NB4 (cell line): Measurements from ENCODE around the gene PGP.

Experiments used
- CTCF ChIP-seq: IDR thresholded peaks from one replicate; pipeline ENCODE4 v1.5.1; 2012; ENCODE audit warnings: low read depth, low read length
- MYC ChIP-seq: IDR thresholded peaks from 2 replicates; pipeline ENCODE4 v1.6.1; 2011; ENCODE audit warnings: low read depth, low read length
- POLR2A ChIP-seq: IDR thresholded peaks from 2 replicates; pipeline ENCODE4 v1.6.1; 2011; ENCODE audit warnings: mild to moderate bottlenecking; ENCODE audit not compliant: insufficient read length; ENCODE audit errors: extremely low read depth
- TF ChIP-seq, protein P1 (sequence below): IDR thresholded peaks from 2 replicates; pipeline ENCODE4 v1.6.1; 2011; ENCODE audit warnings: low read depth, low read length

DNA sequence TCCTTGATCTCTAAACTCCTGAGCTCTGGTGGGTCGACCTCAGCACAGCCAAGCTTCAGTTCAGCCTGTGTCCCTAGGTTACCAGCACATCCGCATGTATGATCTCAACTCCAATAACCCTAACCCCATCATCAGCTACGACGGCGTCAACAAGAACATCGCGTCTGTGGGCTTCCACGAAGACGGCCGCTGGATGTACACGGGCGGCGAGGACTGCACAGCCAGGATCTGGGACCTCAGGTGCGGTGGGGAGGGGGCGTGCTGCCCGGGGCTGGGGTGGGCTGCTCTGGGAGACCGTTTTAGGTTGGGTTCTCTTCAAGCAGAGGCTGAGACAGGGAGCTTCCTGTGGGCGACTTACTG lies 8.2 kb downstream of the PGP start:
- TF ChIP-seq MYC (no peak), POLR2A (no peak), CTCF (no peak)
- TF ChIP-seq, protein P1, sequence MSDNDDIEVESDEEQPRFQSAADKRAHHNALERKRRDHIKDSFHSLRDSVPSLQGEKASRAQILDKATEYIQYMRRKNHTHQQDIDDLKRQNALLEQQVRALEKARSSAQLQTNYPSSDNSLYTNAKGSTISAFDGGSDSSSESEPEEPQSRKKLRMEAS, result no peak
